M059J (cell line): Measurements from ENCODE around the gene ADRA1B. TPM values are rescaled to one million over a fixed set of nuclear protein-coding genes. Genes with fewer than 3 reads are reported as not detected.
A peak's percentile ranks its signal among the peaks of the same experiment; 100 is the strongest.

ENCODE experiments used
- DNase-seq: peaks from one replicate; pipeline ENCODE4 v3.0.0-alpha.2; 2012; ENCODE audit warnings: low read depth
- total RNA-seq: library from RNA; depleted of rRNA; stranded (reverse); fragments of >200 nt; shearing (Covaris generic); gene quantifications from 2 replicates; pipeline ENCODE4 v1.2.3, GENCODE V29; 2014; rRNA removed

ADRA1B gene
- total RNA-seq, 1 experiment from 2014 or later: 1.4 TPM

DNA sequence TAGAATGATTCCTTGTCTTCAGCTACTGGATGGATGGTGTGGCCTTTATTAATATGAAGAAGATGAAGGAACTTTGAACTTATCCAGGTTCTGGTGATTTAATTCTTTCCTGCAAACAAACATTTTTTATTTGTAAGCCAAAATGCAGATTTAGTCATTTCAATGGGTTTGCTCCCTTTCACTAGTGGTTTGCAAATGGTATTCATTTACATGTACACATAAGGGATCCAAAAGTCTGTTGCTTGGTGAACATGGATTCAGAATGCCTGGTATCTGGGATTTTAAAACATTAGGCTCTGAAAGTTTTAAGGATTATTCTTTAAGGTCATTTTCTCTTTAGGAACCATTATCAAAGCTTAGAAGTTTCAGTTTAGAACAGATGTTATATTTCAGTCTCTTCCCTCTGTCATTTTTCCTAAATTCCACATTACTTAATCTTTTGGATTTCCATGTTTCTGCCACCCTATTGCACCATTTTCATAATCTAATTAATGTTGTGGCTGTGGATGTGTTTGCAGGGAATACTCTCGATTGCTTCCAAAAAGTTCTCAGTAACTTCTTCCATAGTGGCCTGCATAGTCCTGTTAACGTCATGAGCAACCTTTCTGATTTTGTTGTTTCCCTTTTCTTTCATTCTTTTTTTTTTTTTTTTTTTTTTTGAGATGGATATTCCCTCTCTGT, 102.8 kb downstream of the ADRA1B start:
- DNase-seq: no peak

DNA sequence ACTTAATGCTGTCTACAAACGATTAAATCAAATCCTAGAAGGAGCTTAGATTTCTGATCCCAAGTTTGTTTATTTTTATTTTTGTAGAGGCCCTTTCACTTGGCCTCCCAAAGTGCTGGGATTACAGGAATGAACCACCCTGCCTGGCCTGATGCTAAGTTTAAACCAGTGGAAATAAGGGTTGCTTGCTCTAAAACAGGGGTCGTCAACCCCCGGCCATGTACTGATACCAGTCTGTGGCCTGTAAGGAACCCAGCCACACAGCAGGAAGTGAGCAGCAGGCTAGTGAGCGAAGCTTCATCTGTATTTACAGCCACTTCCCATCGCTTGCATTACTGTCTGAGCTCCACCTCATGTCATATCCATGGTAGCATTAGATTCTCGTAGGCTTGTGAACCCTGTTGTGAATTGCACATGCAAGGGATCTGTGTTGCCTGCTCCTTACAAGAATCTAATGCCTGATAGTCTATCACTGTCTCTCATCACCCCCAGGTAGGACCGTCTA, 104.0 kb downstream of the ADRA1B start:
- no peak for DNase-seq

DNA sequence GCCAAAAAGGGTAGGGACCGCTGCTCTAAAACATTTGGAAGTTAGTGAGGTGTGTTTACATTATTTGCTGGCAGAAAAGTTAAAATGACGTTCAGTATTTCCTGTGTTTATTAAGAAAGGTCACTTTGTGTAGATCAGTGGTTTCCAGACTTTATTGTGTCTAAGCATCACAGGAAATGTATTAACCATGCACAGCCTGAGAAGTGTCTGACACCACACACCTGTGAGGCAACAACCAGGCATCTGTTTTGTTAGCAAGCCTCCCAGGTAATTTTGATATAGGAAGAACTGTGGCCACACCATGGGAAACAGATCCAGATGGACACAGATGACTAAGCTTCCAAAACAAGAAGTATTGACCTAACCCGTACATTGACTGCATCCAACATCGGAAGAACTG, 104.7 kb downstream of the ADRA1B start:
- DNase-seq: peak; percentile 21

DNA sequence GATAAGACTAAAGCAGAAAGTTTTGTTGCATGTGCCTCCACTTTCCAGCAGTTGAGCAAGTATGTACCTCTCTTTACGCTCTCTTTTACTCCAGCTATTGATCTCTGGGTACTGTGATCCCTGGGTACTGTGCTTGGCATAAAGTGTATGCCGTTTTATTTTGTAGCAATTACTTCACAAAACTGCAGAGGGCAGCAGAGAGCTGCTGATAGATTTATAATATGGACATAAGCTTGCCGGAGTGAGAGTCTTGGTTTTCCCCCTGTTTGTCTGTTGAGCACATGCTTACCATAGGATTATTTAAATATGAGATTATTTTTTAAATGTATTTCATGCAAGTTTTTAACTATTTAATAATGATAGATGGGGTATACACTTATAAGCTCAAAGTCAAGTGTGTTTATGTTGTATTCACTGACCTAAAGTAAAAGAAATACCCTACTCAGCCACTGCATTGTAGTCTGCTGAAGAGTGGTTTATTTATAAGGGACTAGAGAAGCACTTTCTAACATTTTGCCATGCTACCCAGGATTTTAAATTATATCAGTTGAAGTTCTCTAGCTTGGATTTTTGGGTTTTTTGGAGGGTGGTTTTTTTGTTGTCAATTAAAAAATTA, 105.7 kb downstream of the ADRA1B start:
- peak; percentile 61 for DNase-seq

Other genes starting within 250 kb of the ADRA1B start
- 71.3 and 76.1 TPM in 2 replicates for gene TTC1, start 92.7 kb downstream of the ADRA1B start, total RNA-seq
- gene PWWP2A, start 203.0 kb downstream of the ADRA1B start, total RNA-seq: 15.7 and 19.7 TPM in 2 replicates